Upper lobe of right lung (tissue), 1 donor: ENCODE measurements around the gene SERINC5. TPM values are rescaled to one million over a fixed set of nuclear protein-coding genes. Genes with fewer than 3 reads are reported as not detected.

Experiments
- ATAC-seq: fragments of 200-7000 bp; cut with Tn5 transposase; one replicate; pipeline ENCODE4 v1.9.1; 2020; ENCODE audit warnings: mild to moderate bottlenecking, moderate library complexity
- DNase-seq: peaks from one replicate; pipeline ENCODE4 v3.0.0-alpha.2; 2020
- H3K27ac ChIP-seq: fragments of 200-600 bp; one replicate; pipeline ENCODE4 v1.8.0; 2022
- H3K27me3 ChIP-seq: fragments of 200-600 bp; one replicate; pipeline ENCODE4 v1.8.0; 2022; ENCODE audit warnings: mild to moderate bottlenecking
- H3K36me3 ChIP-seq: fragments of 200-600 bp; one replicate; pipeline ENCODE4 v1.8.0; 2022
- H3K4me1 ChIP-seq: fragments of 200-600 bp; one replicate; pipeline ENCODE4 v1.8.0; 2022
- H3K4me3 ChIP-seq: fragments of 200-600 bp; one replicate; pipeline ENCODE4 v1.8.0; 2022; ENCODE audit warnings: mild to moderate bottlenecking
- H3K9me3 ChIP-seq: fragments of 200-600 bp; one replicate; pipeline ENCODE4 v1.8.0; 2022
- CTCF ChIP-seq: fragments of 200-600 bp; IDR thresholded peaks from one replicate; pipeline ENCODE4 v1.8.0; 2022; ENCODE audit warnings: antibody characterized with exemption
- intact Hi-C: fragments of 100-400 bp; cut with DNase I; formaldehyde crosslinking; loops from one replicate; pipeline ENCODE4 v1.11.0; 2022
- total RNA-seq: library from RNA; stranded (reverse); fragmentation: NEBNext Ultra II Directional; extraction: Animal tissue kit (Norgen Biotek cat#: 25700); gene quantifications from one replicate; pipeline ENCODE4 v1.2.1, GENCODE V29; 2021
- donor health status: DM: no; HTN: yes; CAD: no; lungs with severe emphysema.

Gene SERINC5
- total RNA-seq, 1 donor from 2014 or later, result 60.4 TPM

DNA sequence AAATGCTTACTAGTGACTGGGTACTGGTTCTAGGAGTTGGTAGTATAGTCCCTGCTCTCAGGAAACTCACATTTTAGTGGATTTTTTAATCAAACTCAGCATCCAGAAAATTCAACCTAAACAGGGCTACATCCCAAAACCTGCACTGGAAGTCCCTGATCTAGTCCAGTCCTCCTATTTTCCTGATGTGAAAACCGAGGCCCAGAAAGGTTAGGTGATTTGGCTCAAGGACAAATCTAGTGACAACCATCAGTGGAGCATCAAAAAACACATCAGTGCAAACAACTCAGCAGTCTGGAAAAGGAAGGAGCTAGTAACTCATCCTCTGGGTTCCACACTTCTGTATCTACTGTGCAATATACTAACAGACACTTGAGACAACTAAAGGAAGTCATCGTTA lies 38.2 kb downstream of the SERINC5 start:
- Histone ChIP-seq H3K27me3 (no peaks in the 10 kb centered on the region), H3K4me1 (peaks cover 42% of the 10 kb centered on the region), H3K4me3 (no peak overlapping the region), H3K9me3 (no peaks in the 10 kb centered on the region), H3K27ac (no peak overlapping the region), H3K36me3 (no peaks in the 10 kb centered on the region)
- no peak for ATAC-seq
- no peak for TF ChIP-seq CTCF
- intact Hi-C loops, result no loop called here
- DNase-seq, result no peak

DNA sequence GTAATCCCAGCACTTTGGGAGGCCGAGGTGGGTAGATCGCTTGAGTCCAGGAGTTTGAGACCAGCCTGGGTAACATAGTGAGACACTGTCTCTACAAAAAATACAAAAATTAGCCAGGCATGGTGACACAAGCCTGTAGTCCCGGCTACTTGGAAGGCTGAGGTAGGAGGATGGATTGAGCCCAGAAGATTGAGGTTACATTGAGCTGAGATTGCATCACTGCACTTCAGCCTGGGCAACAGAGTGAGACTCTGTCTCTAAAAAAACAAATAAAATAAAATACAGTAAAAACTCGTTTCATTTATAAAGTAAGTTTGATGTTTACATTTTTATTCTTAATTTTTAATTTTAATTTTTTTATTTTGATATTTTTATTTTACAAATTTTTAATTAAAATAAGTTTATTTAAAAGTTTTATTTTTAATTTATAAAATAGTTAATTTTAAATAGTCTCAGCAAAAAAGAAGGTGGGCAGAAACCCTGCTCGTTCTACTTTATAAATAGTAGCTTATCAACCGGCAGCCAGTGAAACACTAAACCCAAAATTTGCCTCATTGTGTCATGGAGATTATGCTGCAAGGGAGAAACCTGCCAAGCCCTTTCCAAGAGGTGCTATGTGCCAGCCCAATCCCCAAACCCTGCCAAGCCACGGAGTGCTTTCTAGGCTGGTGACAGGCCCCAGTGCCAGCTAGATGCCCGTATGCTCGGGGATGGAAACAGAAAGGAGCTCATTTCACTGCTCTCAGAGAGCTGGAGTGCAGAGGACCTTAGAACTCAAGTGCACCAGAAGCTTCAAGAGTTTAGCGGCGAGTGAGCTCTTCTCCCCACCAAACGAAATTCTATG lies 38.9 kb downstream of the SERINC5 start:
- no peaks in the 10 kb centered on the region for H3K9me3 ChIP-seq
- no peak overlapping the region for H3K27ac ChIP-seq
- peak; percentile 94 for ATAC-seq
- H3K4me3 ChIP-seq, result no peak overlapping the region
- no peaks in the 10 kb centered on the region for H3K27me3 ChIP-seq
- peaks cover 44% of the 10 kb centered on the region for H3K4me1 ChIP-seq
- TF ChIP-seq CTCF, result no peak
- H3K36me3 ChIP-seq, result no peaks in the 10 kb centered on the region
- intact Hi-C loops, result no loop called here
- DNase-seq, result peak; percentile 89

- no peak overlapping the region for H3K4me3 ChIP-seq
- DNase-seq (no peak), ATAC-seq (no peak)
- no peak overlapping the region for H3K27ac ChIP-seq
- no peaks in the 10 kb centered on the region for H3K9me3 ChIP-seq
- H3K4me1 ChIP-seq, result peaks cover 44% of the 10 kb centered on the region
- no peaks in the 10 kb centered on the region for H3K36me3 ChIP-seq
- intact Hi-C loops, result no loop called here
- no peak for TF ChIP-seq CTCF
- no peaks in the 10 kb centered on the region for H3K27me3 ChIP-seq
Measured at GRCh38 chr5:80216096-80216495, 39.8 kb downstream of the SERINC5 start.

GRCh38 chr5:80215523-80215922 lies 40.3 kb downstream of the SERINC5 start:
- Histone ChIP-seq H3K27ac (no peak overlapping the region), H3K27me3 (no peaks in the 10 kb centered on the region), H3K36me3 (no peaks in the 10 kb centered on the region), H3K9me3 (no peaks in the 10 kb centered on the region), H3K4me1 (peaks cover 48% of the 10 kb centered on the region), H3K4me3 (no peak overlapping the region)
- no peak for TF ChIP-seq CTCF
- intact Hi-C loops, result no loop called here
- DNase-seq (no peak), ATAC-seq (no peak)

DNA sequence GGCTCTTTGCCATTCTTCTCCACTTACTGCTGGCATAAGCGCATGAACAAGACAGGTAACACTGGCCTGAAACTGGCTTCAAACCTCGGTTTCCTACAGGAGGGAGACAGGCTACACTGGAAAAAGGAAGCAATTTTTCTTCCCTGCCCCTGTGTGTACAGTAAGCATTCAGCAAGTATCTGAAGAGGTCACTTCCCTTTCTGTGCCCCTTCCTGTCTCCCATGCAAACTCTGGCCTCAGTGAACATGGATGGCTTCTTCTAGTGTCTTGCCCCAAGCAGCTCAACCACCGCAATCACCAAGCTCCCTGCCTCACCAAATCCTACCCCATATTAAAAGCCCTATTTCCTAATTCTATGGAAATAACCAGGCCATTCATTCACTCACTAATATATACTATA lies 42.4 kb downstream of the SERINC5 start:
- no peaks in the 10 kb centered on the region for H3K9me3 ChIP-seq
- peaks cover 41% of the 10 kb centered on the region for H3K4me1 ChIP-seq
- H3K4me3 ChIP-seq, result no peak overlapping the region
- no peak for TF ChIP-seq CTCF
- H3K36me3 ChIP-seq, result no peaks in the 10 kb centered on the region
- ATAC-seq (peak; percentile 59), DNase-seq (no peak)
- H3K27ac ChIP-seq, result no peak overlapping the region
- intact Hi-C loops, result no loop called here
- H3K27me3 ChIP-seq, result no peaks in the 10 kb centered on the region
